Fibroblast of lung (primary cell): ENCODE data around the gene C9orf50. TPM values are rescaled to one million over a fixed set of nuclear protein-coding genes. Genes with fewer than 3 reads are reported as not detected.

ENCODE experiments used
- DNase-seq, 2 donors: peaks; one replicate each; pipeline versions ENCODE4 v3.0.0 to v3.0.0-alpha.2; 2010; ENCODE audit warnings: low read depth in 2 of 2
- H2AFZ ChIP-seq: 2 replicates; pipeline ENCODE4 v1.5.1; 2012; ENCODE audit warnings: low read length, control low read depth, inconsistent platforms
- H3K27ac ChIP-seq: 2 replicates; pipeline ENCODE4 v1.5.1; 2011; ENCODE audit warnings: low read length, control low read depth; ENCODE audit not compliant: insufficient read depth
- H3K27me3 ChIP-seq: 2 replicates; pipeline ENCODE4 v1.5.1; 2011; ENCODE audit warnings: mild to moderate bottlenecking, low read length; ENCODE audit not compliant: control insufficient read depth, insufficient read depth
- H3K36me3 ChIP-seq: 2 replicates; pipeline ENCODE4 v1.5.1; 2011; ENCODE audit warnings: low read length; ENCODE audit not compliant: control insufficient read depth, insufficient read depth
- H3K4me1 ChIP-seq: 2 replicates; pipeline ENCODE4 v1.5.1; 2011; ENCODE audit warnings: low read length; ENCODE audit not compliant: control insufficient read depth, insufficient read depth; ENCODE audit errors: extremely low read depth
- H3K4me2 ChIP-seq: 2 replicates; pipeline ENCODE4 v1.5.1; 2011; ENCODE audit warnings: low read length, control low read depth; ENCODE audit not compliant: insufficient read depth; ENCODE audit errors: extremely low read depth
- H3K4me3 ChIP-seq, 4 experiments: fragments of 200-600 bp in 1 of 4; sonication (generic) in 1 of 4; replicated peaks in 1 of 4; 2 replicates each; pipeline ENCODE4 v1.5.1; 2011 to 2016; ENCODE audit warnings: low read length in 4 of 4, low read depth in 3 of 4, mild to moderate bottlenecking in 3 of 4, control low read depth in 2 of 4, inconsistent platforms in 1 of 4, mixed read lengths in 1 of 4; ENCODE audit not compliant: insufficient read depth in 1 of 4; ENCODE audit errors: control extremely low read depth in 1 of 4
- H3K79me2 ChIP-seq: 2 replicates; pipeline ENCODE4 v1.5.1; 2012; ENCODE audit warnings: mild to moderate bottlenecking, low read length, inconsistent platforms; ENCODE audit not compliant: control insufficient read depth, insufficient read depth
- H3K9ac ChIP-seq: 2 replicates; pipeline ENCODE4 v1.5.1; 2011; ENCODE audit warnings: mild to moderate bottlenecking, low read length, control low read depth; ENCODE audit not compliant: insufficient read depth
- H3K9me3 ChIP-seq: 2 replicates; pipeline ENCODE4 v1.5.1; 2012; ENCODE audit warnings: low read depth, low read length; ENCODE audit not compliant: control insufficient read depth, insufficient read depth
- H4K20me1 ChIP-seq: 2 replicates; pipeline ENCODE4 v1.5.1; 2011; ENCODE audit warnings: low read length; ENCODE audit not compliant: control insufficient read depth, insufficient read depth; ENCODE audit errors: extremely low read depth
- CTCF ChIP-seq, 2 donors: IDR thresholded peaks in 1 of 2; conservative IDR thresholded peaks in 1 of 2; 1 replicate in 1 of 2; 2 replicates in 1 of 2; pipeline ENCODE4 v1.5.1; 2011 to 2012; ENCODE audit warnings: low read length in 2 of 2, control low read depth in 1 of 2, inconsistent platforms in 1 of 2, low read depth in 1 of 2, mild to moderate bottlenecking in 1 of 2
- EZH2 ChIP-seq: IDR thresholded peaks from 2 replicates; pipeline ENCODE4 v1.5.1; 2012; ENCODE audit warnings: low read length, control low read depth, mild to moderate bottlenecking; ENCODE audit errors: missing control alignments
- polyA plus RNA-seq, 2 donors: library from polyadenylated mRNA; depleted of rRNA in 1 of 2; stranded (reverse) in 1 of 2; unstranded in 1 of 2; fragments of >200 nt; gene quantifications; 2 replicates each; pipeline ENCODE4 v1.2.1, GENCODE V29; 2011 to 2012; ENCODE audit warnings: missing spikeins in 1 of 2
- total RNA-seq: library from RNA; depleted of rRNA; stranded (reverse); fragments of >200 nt; gene quantifications from 2 replicates; pipeline ENCODE4 v1.2.1, GENCODE V29; 2014

The C9orf50 gene
- total and polyA plus RNA-seq, 2 donors (not counting 1 experiment from before 2014, with no cell fraction given): 0.16 to 0.17 TPM

GRCh38 chr9:129562917-129563316, 58.0 kb downstream of the C9orf50 start:
- Histone ChIP-seq H3K4me2 (no peak overlapping the region), H3K4me3 (no peak overlapping the region), H2AFZ (no peak overlapping the region), H3K27ac (no peak overlapping the region), H3K9ac (no peak overlapping the region), H3K36me3 (no peaks in the 10 kb centered on the region), H3K79me2 (no peaks in the 10 kb centered on the region), H4K20me1 (no peaks in the 10 kb centered on the region), H3K9me3 (no peaks in the 10 kb centered on the region), H3K27me3 (no peaks in the 10 kb centered on the region), H3K4me1 (peaks cover 4% of the 10 kb centered on the region)
- TF ChIP-seq CTCF (conservative IDR thresholded peaks at IDR 0.05 in 1 of 2, IDR thresholded peaks at IDR 0.05 in 1 of 2; ENCODE audit: low read depth in 1 of 2, low read length in 2 of 2): no peak
- no peak for TF ChIP-seq EZH2
- no peak for DNase-seq

GRCh38 chr9:129562514-129562913, 58.4 kb downstream of the C9orf50 start:
- peaks cover 2% of the 10 kb centered on the region for H3K4me1 ChIP-seq
- H3K4me2 ChIP-seq: no peak overlapping the region
- no peak for DNase-seq
- no peaks in the 10 kb centered on the region for H3K27me3 ChIP-seq
- H2AFZ ChIP-seq: no peak overlapping the region
- H4K20me1 ChIP-seq: no peaks in the 10 kb centered on the region
- no peak overlapping the region for H3K9ac ChIP-seq
- no peak for TF ChIP-seq CTCF (conservative IDR thresholded peaks at IDR 0.05 in 1 of 2, IDR thresholded peaks at IDR 0.05 in 1 of 2; ENCODE audit: low read depth in 1 of 2, low read length in 2 of 2)
- no peak for TF ChIP-seq EZH2
- no peaks in the 10 kb centered on the region for H3K9me3 ChIP-seq
- H3K4me3 ChIP-seq: no peak overlapping the region
- H3K27ac ChIP-seq: no peak overlapping the region
- no peaks in the 10 kb centered on the region for H3K36me3 ChIP-seq
- H3K79me2 ChIP-seq: no peaks in the 10 kb centered on the region

Other genes starting within 250 kb of the C9orf50 start
- 33.1 and 34.2 TPM in 2 replicates for gene NTMT1, start 5.1 kb upstream of the C9orf50 start, total RNA-seq
- 51.9 and 62.1 TPM in 2 replicates for gene NTMT1, start 5.1 kb upstream of the C9orf50 start, polyA plus RNA-seq
- gene ASB6, start 21.1 kb upstream of the C9orf50 start, total RNA-seq: 14.4 and 14.9 TPM in 2 replicates
- gene ASB6, start 21.1 kb upstream of the C9orf50 start, polyA plus RNA-seq: 15.4 and 21.1 TPM in 2 replicates
- gene PRRX2, start 44.5 kb upstream of the C9orf50 start, total RNA-seq: 4.6 and 11.7 TPM in 2 replicates
- gene PRRX2, start 44.5 kb upstream of the C9orf50 start, polyA plus RNA-seq: 3.4 and 4.4 TPM in 2 replicates
- 9.6 and 16.7 TPM in 2 replicates for gene PTGES, start 131.9 kb upstream of the C9orf50 start, total RNA-seq
- gene PTGES, start 131.9 kb upstream of the C9orf50 start, polyA plus RNA-seq: 8.8 and 13.3 TPM in 2 replicates
- gene TOR1B, start 182.1 kb upstream of the C9orf50 start, total RNA-seq: 18.7 and 20.3 TPM in 2 replicates
- gene TOR1B, start 182.1 kb upstream of the C9orf50 start, polyA plus RNA-seq: 29.5 and 33.6 TPM in 2 replicates
- gene TOR1A, start 203.0 kb upstream of the C9orf50 start, total RNA-seq: 31.1 and 31.5 TPM in 2 replicates
- gene TOR1A, start 203.0 kb upstream of the C9orf50 start, polyA plus RNA-seq: 80.2 and 101 TPM in 2 replicates
- gene C9orf78, start 214.2 kb upstream of the C9orf50 start, total RNA-seq: 39.8 TPM in 2 replicates
- 88.6 and 92.6 TPM in 2 replicates for gene C9orf78, start 214.2 kb upstream of the C9orf50 start, polyA plus RNA-seq
- gene USP20, start 214.4 kb upstream of the C9orf50 start, total RNA-seq: 7.4 and 12.9 TPM in 2 replicates
- 6.7 and 6.8 TPM in 2 replicates for gene USP20, start 214.4 kb upstream of the C9orf50 start, polyA plus RNA-seq